Left ventricle myocardium inferior (tissue), 1 donor: ENCODE measurements around the gene TAOK2. TPM values are rescaled to one million over a fixed set of nuclear protein-coding genes. Genes with fewer than 3 reads are reported as not detected.
"Not testable (repeated sequence)": the region's sequence is repeated elsewhere in the genome, so short reads cannot be mapped to it uniquely, and the experiment has no call there.

ENCODE experiments used
- DNase-seq: peaks from one replicate; pipeline ENCODE4 v3.0.0-alpha.2; 2020
- H3K27ac ChIP-seq: fragments of 200-600 bp; replicated peaks from 2 replicates; pipeline ENCODE4 v1.8.0; 2021
- H3K27me3 ChIP-seq: fragments of 200-600 bp; 2 replicates; pipeline ENCODE4 v1.8.0; 2021; ENCODE audit warnings: low read depth
- H3K36me3 ChIP-seq: fragments of 200-600 bp; 2 replicates; pipeline ENCODE4 v1.8.0; 2021
- H3K4me1 ChIP-seq: fragments of 200-600 bp; 2 replicates; pipeline ENCODE4 v1.8.0; 2021
- H3K4me3 ChIP-seq: fragments of 200-600 bp; 2 replicates; pipeline ENCODE4 v1.8.0; 2021; ENCODE audit warnings: mild to moderate bottlenecking, moderate library complexity
- H3K9me3 ChIP-seq: fragments of 200-600 bp; replicated peaks from 2 replicates; pipeline ENCODE4 v1.8.0; 2021
- intact Hi-C: fragments of 100-400 bp; cut with micrococcal nuclease; formaldehyde crosslinking; loops from one replicate; pipeline ENCODE4 v1.11.0; 2022
- total RNA-seq: library from RNA; stranded (reverse); fragmentation: NEBNext Ultra II Directional; extraction: Animal tissue kit (Norgen Biotek cat#: 25700); gene quantifications from one replicate; pipeline ENCODE4 v1.2.1, GENCODE V29; 2021
- TF ChIP-seq, protein P1 (sequence below): fragments of 200-600 bp; IDR thresholded peaks from 2 replicates; pipeline ENCODE4 v1.8.0; 2021; ENCODE audit warnings: antibody characterized with exemption, mild to moderate bottlenecking, borderline replicate concordance
- donor health status: DM: no; HTN: yes; CAD: no; lungs with severe emphysema.

Gene TAOK2
- total RNA-seq, 1 donor from 2014 or later: 34.3 TPM

DNA sequence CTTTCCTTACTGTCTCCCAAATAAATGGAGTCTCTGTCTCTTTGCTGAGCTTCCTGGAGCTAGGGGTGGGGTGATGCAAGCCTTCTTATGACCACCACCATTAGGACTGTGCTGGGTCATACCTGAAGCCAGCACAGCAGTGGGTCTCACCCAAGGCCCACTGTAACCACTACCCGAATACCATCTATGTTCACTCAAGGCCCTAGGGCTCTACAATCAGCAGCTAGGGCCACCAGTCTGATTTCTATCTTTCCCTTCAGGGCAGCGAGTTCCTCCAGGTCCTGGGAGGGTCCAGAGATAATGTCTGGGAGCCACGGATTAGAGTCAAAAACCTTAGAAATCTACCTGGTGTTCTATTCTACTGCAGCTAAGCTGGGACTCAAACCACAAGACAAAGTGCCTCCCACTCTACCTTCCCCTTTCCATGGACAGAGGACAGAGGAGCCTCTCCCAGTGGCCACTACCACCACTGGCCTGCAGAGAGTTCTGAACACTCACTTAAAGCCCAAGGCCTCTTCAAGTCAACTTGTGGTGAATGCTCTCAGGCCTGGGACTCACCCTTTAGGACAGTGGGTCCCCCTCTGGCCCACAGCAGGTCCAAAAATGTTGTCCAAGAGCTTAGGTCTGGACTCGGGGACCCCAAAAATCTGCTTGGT lies 22.7 kb upstream of the TAOK2 start:
- H3K27me3 ChIP-seq: no peaks in the 10 kb centered on the region
- intact Hi-C loops: no loop called here
- TF ChIP-seq, protein P1, sequence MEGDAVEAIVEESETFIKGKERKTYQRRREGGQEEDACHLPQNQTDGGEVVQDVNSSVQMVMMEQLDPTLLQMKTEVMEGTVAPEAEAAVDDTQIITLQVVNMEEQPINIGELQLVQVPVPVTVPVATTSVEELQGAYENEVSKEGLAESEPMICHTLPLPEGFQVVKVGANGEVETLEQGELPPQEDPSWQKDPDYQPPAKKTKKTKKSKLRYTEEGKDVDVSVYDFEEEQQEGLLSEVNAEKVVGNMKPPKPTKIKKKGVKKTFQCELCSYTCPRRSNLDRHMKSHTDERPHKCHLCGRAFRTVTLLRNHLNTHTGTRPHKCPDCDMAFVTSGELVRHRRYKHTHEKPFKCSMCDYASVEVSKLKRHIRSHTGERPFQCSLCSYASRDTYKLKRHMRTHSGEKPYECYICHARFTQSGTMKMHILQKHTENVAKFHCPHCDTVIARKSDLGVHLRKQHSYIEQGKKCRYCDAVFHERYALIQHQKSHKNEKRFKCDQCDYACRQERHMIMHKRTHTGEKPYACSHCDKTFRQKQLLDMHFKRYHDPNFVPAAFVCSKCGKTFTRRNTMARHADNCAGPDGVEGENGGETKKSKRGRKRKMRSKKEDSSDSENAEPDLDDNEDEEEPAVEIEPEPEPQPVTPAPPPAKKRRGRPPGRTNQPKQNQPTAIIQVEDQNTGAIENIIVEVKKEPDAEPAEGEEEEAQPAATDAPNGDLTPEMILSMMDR: no peak
- H3K4me3 ChIP-seq: no peak overlapping the region
- peaks cover 9% of the 10 kb centered on the region for H3K9me3 ChIP-seq
- no peak for DNase-seq
- no peak overlapping the region for H3K27ac ChIP-seq
- no peaks in the 10 kb centered on the region for H3K4me1 ChIP-seq
- no peaks in the 10 kb centered on the region for H3K36me3 ChIP-seq

GRCh38 chr16:29951625-29952365 lies 21.9 kb upstream of the TAOK2 start:
- Histone ChIP-seq H3K4me3 (no peak overlapping the region), H3K9me3 (peaks cover 9% of the 10 kb centered on the region), H3K27ac (no peak overlapping the region), H3K36me3 (no peaks in the 10 kb centered on the region), H3K27me3 (no peaks in the 10 kb centered on the region), H3K4me1 (no peaks in the 10 kb centered on the region)
- intact Hi-C loops: no loop called here
- DNase-seq: no peak
- TF ChIP-seq, protein P1: no peak

GRCh38 chr16:29958756-29959155 lies 14.9 kb upstream of the TAOK2 start:
- Histone ChIP-seq H3K27ac (no peak overlapping the region), H3K4me1 (peaks cover 24% of the 10 kb centered on the region), H3K4me3 (no peak overlapping the region), H3K9me3 (no peaks in the 10 kb centered on the region), H3K27me3 (no peaks in the 10 kb centered on the region), H3K36me3 (no peaks in the 10 kb centered on the region)
- DNase-seq: no peak
- TF ChIP-seq, protein P1: no peak
- intact Hi-C loops: no loop called here

DNA sequence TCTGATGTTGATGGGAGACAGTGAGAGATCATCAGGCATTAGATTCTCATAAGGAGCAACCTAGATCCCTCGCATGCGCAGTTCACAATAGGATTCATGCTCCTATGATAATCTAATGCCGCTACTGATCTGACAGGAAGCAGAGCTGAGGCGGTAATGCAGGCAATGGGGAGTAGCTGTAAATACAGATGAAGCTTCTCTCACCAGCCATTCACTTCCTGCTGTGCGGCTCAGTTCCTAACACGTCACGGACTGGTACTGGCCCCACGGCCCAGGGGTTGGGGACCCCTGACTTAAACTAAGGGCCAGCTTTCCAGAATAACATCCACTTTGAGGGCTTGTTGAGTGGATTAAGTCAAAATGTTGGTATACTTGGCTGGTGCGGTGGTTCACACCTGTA lies 14.4 kb upstream of the TAOK2 start:
- H3K36me3 ChIP-seq: no peaks in the 10 kb centered on the region
- no peaks in the 10 kb centered on the region for H3K9me3 ChIP-seq
- intact Hi-C loops: no loop called here
- no peak overlapping the region for H3K27ac ChIP-seq
- DNase-seq: no peak
- no peak overlapping the region for H3K4me3 ChIP-seq
- TF ChIP-seq, protein P1: no peak
- no peaks in the 10 kb centered on the region for H3K27me3 ChIP-seq
- peaks cover 27% of the 10 kb centered on the region for H3K4me1 ChIP-seq

DNA sequence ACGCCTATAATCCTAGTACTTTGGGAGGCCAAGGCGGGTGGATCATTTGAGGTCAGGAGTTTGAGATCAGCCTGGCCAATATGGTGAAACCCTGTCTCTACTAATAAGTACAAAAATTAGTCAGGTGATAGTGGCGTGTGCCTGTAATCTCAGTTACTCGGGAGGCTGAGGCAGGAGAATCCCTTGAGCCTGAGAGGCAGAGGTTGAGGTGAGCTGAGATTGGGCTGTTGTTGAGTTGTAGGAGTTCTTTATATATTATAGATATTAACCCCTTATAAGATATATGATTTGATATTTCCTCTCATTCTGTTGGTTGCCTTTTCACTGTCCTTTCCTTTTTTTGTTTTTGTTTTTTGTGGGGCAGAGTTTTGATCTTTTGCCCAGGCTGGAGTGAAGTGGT lies 13.8 kb upstream of the TAOK2 start:
- intact Hi-C loops, H3K27ac ChIP-seq, H3K9me3 ChIP-seq, H3K36me3 ChIP-seq, H3K4me3 ChIP-seq, H3K27me3 ChIP-seq, DNase-seq: not testable (repeated sequence)
- peaks cover 33% of the 10 kb centered on the region for H3K4me1 ChIP-seq

DNA sequence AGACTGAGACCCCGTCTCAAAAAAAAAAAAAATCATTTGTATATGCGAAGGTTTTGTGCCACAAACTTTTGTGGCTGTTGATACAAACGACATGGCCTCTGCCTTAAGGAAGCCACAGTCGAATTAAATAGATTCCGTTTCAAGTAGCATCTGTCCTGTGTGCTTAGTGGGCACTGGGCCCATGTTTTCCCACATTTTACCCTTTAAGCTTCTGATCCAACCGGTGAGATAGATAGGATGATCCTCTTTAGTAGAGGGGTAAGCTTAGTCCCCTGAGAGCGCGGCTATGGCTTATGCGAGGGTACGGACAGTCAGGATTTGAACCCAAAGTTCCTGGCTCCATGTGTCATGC lies 12.6 kb upstream of the TAOK2 start:
- Histone ChIP-seq H3K9me3 (no peaks in the 10 kb centered on the region), H3K27ac (peak overlapping the region; percentile 94), H3K27me3 (no peaks in the 10 kb centered on the region), H3K4me1 (peaks cover 35% of the 10 kb centered on the region), H3K4me3 (peak overlapping the region; percentile 81), H3K36me3 (peaks cover 5% of the 10 kb centered on the region)
- TF ChIP-seq, protein P1: no peak
- intact Hi-C loops: no loop called here
- DNase-seq: no peak
